IPS-20b (cell line): Measurements from ENCODE around the gene FAM133A.

Experiments
- H3K27ac ChIP-seq: one replicate; pipeline ENCODE4 v1.5.1; 2013; ENCODE audit warnings: low read length
- H3K27me3 ChIP-seq: 2 replicates; pipeline ENCODE4 v1.6.1; 2013; ENCODE audit warnings: mild to moderate bottlenecking, low read length, inconsistent platforms; ENCODE audit not compliant: insufficient read depth
- H3K36me3 ChIP-seq: 2 replicates; pipeline ENCODE4 v1.6.1; 2013; ENCODE audit warnings: low read depth, mild to moderate bottlenecking, inconsistent platforms, low read length, moderate library complexity; ENCODE audit not compliant: insufficient read depth
- H3K4me1 ChIP-seq: 2 replicates; pipeline ENCODE4 v1.6.1; 2013; ENCODE audit warnings: mild to moderate bottlenecking, control low read depth, inconsistent platforms, low read length, moderate library complexity; ENCODE audit not compliant: insufficient read depth
- H3K4me3 ChIP-seq: 2 replicates; pipeline ENCODE4 v1.5.1; 2013; ENCODE audit warnings: mild to moderate bottlenecking, low read length, inconsistent platforms
- H3K9ac ChIP-seq: 2 replicates; pipeline ENCODE4 v1.6.1; 2013; ENCODE audit warnings: low read depth, mild to moderate bottlenecking, inconsistent platforms, low read length, moderate library complexity
- H3K9me3 ChIP-seq: 2 replicates; pipeline ENCODE4 v1.6.1; 2013; ENCODE audit warnings: mild to moderate bottlenecking, low read depth, low read length, inconsistent platforms; ENCODE audit not compliant: insufficient read depth

The FAM133A gene

DNA sequence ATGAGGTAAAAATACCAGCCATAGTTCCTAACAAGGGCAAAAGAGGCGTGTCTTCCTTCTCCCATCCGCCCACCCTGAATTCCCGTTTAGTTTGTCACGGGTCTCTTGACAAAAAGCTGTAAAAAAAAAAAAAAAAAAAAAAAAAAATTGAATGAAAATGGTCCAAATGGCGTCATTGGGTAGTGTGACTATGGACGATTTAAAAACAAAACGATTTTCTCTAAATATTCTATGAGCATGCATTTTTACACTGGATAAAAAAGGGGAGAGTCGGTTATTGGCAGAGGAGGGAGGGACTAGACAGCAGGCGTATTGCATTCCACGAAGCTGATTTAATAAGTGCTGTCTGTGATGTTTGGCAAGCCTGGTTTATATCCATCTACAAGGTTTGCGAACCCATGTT is at the start of gene FAM133A:
Gene FAM133A, plus strand, starts transcription at position 338 of the 403 bp plus-strand sequence. CDS start 35,214 bp downstream, outside the sequence.
- no peak within 1 kb of the TSS for H3K27ac ChIP-seq
- no peaks in the 10 kb centered on the region for H3K36me3 ChIP-seq
- H3K4me3 ChIP-seq = peak within 1 kb of the TSS; percentile 87
- peak within 1 kb of the TSS; percentile 69; the same call in 1 of the 2 replicates for H3K9ac ChIP-seq
- H3K4me1 ChIP-seq = no peaks in the 10 kb centered on the region
- H3K27me3 ChIP-seq = no peaks in the 10 kb centered on the region
- no peaks in the 10 kb centered on the region for H3K9me3 ChIP-seq

DNA sequence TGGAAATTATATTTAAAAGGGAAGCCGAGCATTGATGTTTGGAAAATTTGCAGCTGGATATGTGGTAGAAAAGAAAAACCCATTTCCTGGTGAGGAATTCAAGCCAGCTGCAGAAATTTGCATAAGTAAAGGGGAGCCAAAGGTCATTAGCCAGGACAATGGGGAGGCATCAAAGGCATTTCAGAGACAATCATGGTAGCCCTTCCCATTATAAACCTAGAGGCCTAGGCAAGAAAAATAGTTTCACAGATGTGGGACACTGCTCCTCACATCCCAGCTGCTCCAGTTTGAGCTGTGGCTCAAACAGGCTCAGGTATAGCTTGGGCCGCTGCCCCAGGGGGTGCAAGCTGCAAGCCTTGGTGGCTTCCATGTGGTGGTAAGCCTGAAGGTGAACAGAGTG is 36.4 kb upstream of the FAM133A start:
- H3K4me1 ChIP-seq = no peaks in the 10 kb centered on the region
- H3K27ac ChIP-seq = no peak overlapping the region
- peaks cover 12% of the 10 kb centered on the region for H3K9me3 ChIP-seq
- H3K36me3 ChIP-seq = no peaks in the 10 kb centered on the region
- H3K27me3 ChIP-seq = no peaks in the 10 kb centered on the region
- no peak overlapping the region for H3K4me3 ChIP-seq
- no peak overlapping the region for H3K9ac ChIP-seq

DNA sequence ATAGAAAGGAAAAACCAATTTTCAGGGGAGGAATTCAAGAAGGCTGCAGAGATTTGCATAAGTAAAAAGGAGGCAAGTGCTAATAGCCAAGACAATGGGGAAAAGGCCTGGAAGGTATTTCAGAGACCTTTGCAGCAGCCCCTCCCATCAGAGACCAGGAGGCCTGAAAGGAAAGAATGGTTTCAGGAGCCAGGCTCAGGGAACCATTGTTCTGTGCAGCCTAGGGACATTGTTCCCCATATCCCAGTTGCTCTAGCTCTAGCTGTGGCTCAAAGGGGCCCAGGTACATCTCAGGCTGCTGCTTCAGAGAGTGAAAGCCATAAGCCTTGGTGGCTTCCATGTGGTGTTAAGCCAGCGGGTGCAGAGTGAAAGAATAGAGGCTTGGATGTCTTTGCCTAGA is 24.6 kb upstream of the FAM133A start:
- Histone ChIP-seq H3K9ac (no peak overlapping the region), H3K27ac (no peak overlapping the region), H3K27me3 (no peaks in the 10 kb centered on the region), H3K9me3 (peaks cover 3% of the 10 kb centered on the region; the same call in 1 of the 2 replicates), H3K36me3 (no peaks in the 10 kb centered on the region), H3K4me3 (no peak overlapping the region), H3K4me1 (no peaks in the 10 kb centered on the region)

DNA sequence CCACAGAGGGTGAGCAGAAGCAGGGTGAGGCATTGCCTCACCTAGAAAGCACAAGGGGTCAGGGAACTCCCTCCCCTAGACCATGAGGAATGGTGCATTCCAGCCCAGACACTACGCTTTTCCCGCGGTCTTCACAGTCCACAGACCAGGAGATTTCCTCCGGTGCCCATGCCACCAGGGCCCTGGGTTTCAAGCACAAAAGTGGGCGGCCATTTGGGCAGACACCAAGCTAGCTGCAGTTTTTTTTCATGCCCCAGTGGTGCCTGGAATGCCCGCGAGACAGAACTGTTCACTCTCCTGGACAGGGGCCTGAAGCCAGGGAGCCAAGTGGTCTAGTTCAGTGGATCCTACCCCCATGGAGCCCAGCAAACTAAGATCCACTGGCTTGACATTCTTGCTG is 13.4 kb upstream of the FAM133A start:
- no peak overlapping the region for H3K27ac ChIP-seq
- no peaks in the 10 kb centered on the region for H3K4me1 ChIP-seq
- H3K9ac ChIP-seq = no peak overlapping the region
- no peak overlapping the region for H3K4me3 ChIP-seq
- H3K9me3 ChIP-seq = no peaks in the 10 kb centered on the region
- H3K36me3 ChIP-seq = no peaks in the 10 kb centered on the region
- H3K27me3 ChIP-seq = no peaks in the 10 kb centered on the region

DNA sequence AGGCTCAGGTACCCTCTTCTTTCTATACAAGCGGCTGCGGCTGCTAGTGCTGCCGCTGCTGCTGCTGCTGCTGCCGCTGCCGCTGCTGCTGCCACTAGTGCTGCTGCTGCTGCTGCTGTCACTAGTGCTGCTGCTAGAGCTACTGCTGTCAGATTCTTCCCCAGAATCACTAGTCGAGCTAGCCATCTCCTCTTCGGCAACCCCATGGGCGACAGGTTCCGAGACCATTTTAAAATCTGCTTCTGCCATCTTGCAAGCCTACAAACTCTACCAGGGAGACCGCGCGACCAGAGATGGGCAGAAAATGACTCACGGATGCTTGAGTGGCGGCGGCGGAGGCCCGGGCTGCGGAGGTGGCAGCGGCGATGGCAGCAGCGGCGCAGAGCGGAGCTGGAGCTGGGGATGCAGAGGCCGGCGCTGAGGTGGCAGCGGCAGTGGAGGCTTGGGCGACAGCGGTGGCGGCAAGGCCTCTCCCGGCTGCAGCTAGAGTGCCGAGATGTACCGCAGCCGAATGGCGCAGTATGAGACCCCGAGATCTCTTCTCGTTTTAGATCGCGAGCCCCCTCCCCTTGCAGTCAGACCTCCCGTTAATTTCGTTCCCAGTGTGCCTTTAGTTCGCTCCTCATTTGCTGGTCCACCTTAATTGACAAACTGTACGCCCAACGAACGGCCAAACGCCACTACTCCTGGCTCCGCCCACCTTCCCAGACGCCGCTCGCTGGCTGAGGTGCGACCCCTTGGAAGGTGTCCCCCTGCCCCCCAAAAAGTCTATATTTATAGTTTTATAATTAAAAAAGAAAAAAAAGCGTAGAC is 744 bp upstream of the FAM133A start, which contains the start of gene NAP1L3:
Gene NAP1L3, minus strand, starts transcription at position 523 of the 813 bp plus-strand sequence. Its CDS starts 274 bp downstream, at position 249.
- H3K4me3 ChIP-seq = peak within 1 kb of the TSS; percentile 87

DNA sequence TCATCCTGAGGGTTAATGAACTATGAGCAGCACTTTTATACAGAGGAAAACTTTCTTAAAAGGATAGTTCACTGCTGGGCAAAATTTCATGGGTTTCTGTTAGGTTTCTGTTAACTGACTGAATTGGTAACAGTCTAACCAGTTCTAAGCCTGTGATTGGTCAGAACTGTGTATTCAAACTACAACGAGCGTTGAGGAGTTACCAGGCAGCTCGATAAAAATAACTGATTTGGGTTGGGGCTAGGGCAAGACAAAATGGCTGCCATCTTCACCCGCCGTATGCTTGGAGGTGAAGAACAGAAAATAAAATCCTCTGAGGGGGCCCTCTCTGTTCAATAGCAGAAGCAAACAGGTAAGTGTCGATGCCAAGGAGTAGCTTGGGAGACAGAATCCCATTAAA is 22.0 kb downstream of the FAM133A start:
- Histone ChIP-seq H3K27me3 (no peaks in the 10 kb centered on the region), H3K9ac (no peak overlapping the region), H3K9me3 (no peaks in the 10 kb centered on the region), H3K4me3 (no peak overlapping the region), H3K27ac (no peak overlapping the region), H3K4me1 (no peaks in the 10 kb centered on the region; the same call in 1 of the 2 replicates), H3K36me3 (no peaks in the 10 kb centered on the region)

More for the DNA sequence above, 744 bp upstream of the FAM133A start, which contains the start of gene NAP1L3:
- no peaks in the 10 kb centered on the region for H3K36me3 ChIP-seq
- H3K27ac ChIP-seq = no peak within 1 kb of the TSS
- no peaks in the 10 kb centered on the region for H3K4me1 ChIP-seq
- no peaks in the 10 kb centered on the region for H3K27me3 ChIP-seq
- peak within 1 kb of the TSS; percentile 69; the same call in 1 of the 2 replicates for H3K9ac ChIP-seq
- no peaks in the 10 kb centered on the region for H3K9me3 ChIP-seq

DNA sequence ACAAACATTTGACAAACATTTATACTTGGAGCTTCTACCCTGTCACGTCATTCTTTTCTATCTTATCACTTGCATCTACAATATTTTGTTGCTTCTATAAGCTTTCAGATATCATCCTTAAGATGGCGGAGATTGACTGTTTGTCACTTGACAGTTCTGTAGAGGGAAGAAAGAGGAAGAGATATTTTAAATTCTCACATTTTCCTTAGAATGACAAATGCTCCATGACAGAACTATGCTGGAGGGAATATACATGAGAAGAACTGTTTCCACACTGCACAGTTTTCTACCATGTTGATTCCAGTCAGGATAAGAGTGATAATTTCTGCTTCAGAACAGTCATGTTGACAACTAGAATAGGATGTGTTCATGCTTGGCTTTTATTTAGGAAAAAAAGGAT is 29.7 kb downstream of the FAM133A start:
- no peak overlapping the region for H3K9ac ChIP-seq
- H3K27me3 ChIP-seq = no peaks in the 10 kb centered on the region
- H3K36me3 ChIP-seq = no peaks in the 10 kb centered on the region
- H3K9me3 ChIP-seq = no peaks in the 10 kb centered on the region
- H3K4me3 ChIP-seq = no peak overlapping the region
- no peak overlapping the region for H3K27ac ChIP-seq
- no peaks in the 10 kb centered on the region for H3K4me1 ChIP-seq

DNA sequence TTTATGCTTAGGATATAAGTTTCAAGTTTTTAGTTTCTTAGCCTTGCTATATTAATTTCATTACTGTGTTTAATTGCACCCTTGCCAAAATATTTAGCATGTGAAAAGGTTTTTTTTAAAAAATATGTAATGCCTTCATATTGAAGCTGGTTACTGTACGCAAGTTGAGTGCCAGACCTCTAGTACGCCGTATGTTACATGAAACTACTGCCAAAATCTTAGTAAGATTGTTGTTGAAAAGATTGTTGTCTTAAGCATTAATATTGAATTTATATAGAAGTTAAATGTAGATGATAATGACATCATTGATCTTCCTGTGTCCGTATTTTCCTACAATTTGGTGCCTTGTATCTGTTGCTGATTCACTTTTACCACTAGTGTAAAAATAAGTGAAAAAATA is 37.1 kb downstream of the FAM133A start:
- no peaks in the 10 kb centered on the region for H3K36me3 ChIP-seq
- no peak overlapping the region for H3K9ac ChIP-seq
- H3K4me3 ChIP-seq = no peak overlapping the region
- H3K4me1 ChIP-seq = no peaks in the 10 kb centered on the region
- no peaks in the 10 kb centered on the region for H3K9me3 ChIP-seq
- H3K27ac ChIP-seq = no peak overlapping the region
- no peaks in the 10 kb centered on the region for H3K27me3 ChIP-seq

DNA sequence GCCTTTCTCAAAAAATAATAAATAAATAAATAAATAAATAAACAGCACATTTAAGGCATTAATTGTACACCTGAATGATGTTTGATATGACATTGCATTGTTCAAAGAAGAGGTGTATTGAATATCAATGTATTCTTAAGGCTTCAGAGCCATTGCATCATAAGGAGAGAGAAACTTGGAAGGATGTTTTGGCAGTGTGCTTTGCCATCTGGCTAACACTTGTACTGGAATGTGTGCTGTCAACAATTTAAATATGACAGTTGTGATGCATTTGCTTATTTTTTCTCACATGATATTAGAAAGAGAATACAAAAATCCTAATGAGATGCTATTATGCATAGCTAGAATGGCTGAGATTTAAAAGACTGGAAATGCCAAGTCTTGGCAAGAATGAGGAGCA is 67.8 kb downstream of the FAM133A start:
- no peaks in the 10 kb centered on the region for H3K4me1 ChIP-seq
- H3K36me3 ChIP-seq = no peaks in the 10 kb centered on the region
- no peaks in the 10 kb centered on the region for H3K27me3 ChIP-seq
- H3K9me3 ChIP-seq = no peaks in the 10 kb centered on the region
- no peak overlapping the region for H3K9ac ChIP-seq
- no peak overlapping the region for H3K27ac ChIP-seq
- no peak overlapping the region for H3K4me3 ChIP-seq

DNA sequence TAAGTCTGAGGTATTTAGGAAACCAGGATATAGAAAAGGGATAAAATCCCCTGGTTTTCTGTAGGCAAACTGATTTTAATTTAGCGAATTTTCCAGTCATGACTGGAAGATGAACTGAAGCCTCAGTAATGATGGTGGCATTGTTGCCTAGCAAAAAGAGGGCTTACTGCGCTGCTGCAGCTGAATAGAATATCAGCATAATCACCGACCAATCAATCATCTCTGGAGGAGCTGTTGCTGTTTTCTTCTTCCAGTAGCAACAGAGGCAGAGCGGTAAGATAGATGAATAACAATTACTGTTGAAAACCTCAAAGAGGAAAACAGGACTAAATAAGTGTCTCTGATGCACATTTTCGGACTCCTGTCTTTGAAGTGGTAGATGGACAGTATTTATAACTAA is 86.2 kb downstream of the FAM133A start:
- H3K4me3 ChIP-seq = no peak overlapping the region
- no peaks in the 10 kb centered on the region for H3K9me3 ChIP-seq

More for the DNA sequence above, 86.2 kb downstream of the FAM133A start:
- Histone ChIP-seq H3K27ac (no peak overlapping the region), H3K9ac (no peak overlapping the region), H3K36me3 (no peaks in the 10 kb centered on the region), H3K4me1 (no peaks in the 10 kb centered on the region), H3K27me3 (no peaks in the 10 kb centered on the region)
